Measurements from ENCODE around the gene RSPRY1. TPM values are rescaled to one million over a fixed set of nuclear protein-coding genes. Genes with fewer than 3 reads are reported as not detected.
"Not testable (repeated sequence)": the region's sequence is repeated elsewhere in the genome, so short reads cannot be mapped to it uniquely, and the experiment has no call there.

The RSPRY1 gene
- total RNA-seq, 1 donor from 2014 or later: 36.5 TPM

GRCh38 chr16:57184887-57185445, 1.2 kb upstream of the RSPRY1 start:
- Histone ChIP-seq H3K27me3 (ENCODE audit: control insufficient read depth in 3 of 3, insufficient read depth in 3 of 3, low read length in 3 of 3) (no peaks in the 10 kb centered on the region), H3K4me1 (ENCODE audit: control insufficient read depth in 3 of 3, insufficient read depth in 3 of 3, low read length in 3 of 3) (peaks cover 12 to 36% (median 20%) of the 10 kb centered on the region in 3 donors), H3K9me3 (ENCODE audit: control insufficient read depth in 3 of 3, low read length in 3 of 3) (no peaks in the 10 kb centered on the region), H3K27ac (ENCODE audit: low read depth, low read length) (peak overlapping the region; percentile 94), H3K4me3 (ENCODE audit: low read length in 3 of 3) (peak overlapping the region; percentile 80 to 92 (median 92)), H3K36me3 (ENCODE audit: control insufficient read depth in 3 of 3, insufficient read depth in 3 of 3, low read length in 3 of 3) (no peaks in the 10 kb centered on the region), H3K9ac (ENCODE audit: low read depth in 1 of 3, low read length in 3 of 3) (peak overlapping the region; percentile 87 to 94 (median 92))

- peaks cover 12 to 36% (median 20%) of the 10 kb centered on the region in 3 donors for H3K4me1 ChIP-seq (ENCODE audit: control insufficient read depth in 3 of 3, insufficient read depth in 3 of 3, low read length in 3 of 3)
- no peaks in the 10 kb centered on the region for H3K9me3 ChIP-seq (ENCODE audit: control insufficient read depth in 3 of 3, low read length in 3 of 3)
- peak overlapping the region; percentile 94 for H3K27ac ChIP-seq (ENCODE audit: low read depth, low read length)
- no peaks in the 10 kb centered on the region for H3K27me3 ChIP-seq (ENCODE audit: control insufficient read depth in 3 of 3, insufficient read depth in 3 of 3, low read length in 3 of 3)
- H3K36me3 ChIP-seq (ENCODE audit: control insufficient read depth in 3 of 3, insufficient read depth in 3 of 3, low read length in 3 of 3): no peaks in the 10 kb centered on the region
- peak overlapping the region; percentile 80 to 92 (median 92) for H3K4me3 ChIP-seq (ENCODE audit: low read length in 3 of 3)
- H3K9ac ChIP-seq (ENCODE audit: low read depth in 1 of 3, low read length in 3 of 3): peak overlapping the region; percentile 87 to 94 (median 92)
Measured at GRCh38 chr16:57185446-57185944, 634 bp upstream of the RSPRY1 start.

- Histone ChIP-seq H3K9ac (ENCODE audit: low read depth in 1 of 3, low read length in 3 of 3) (peak overlapping the region; percentile 93 to 97 (median 96)), H3K4me1 (ENCODE audit: control insufficient read depth in 3 of 3, insufficient read depth in 3 of 3, low read length in 3 of 3) (peaks cover 12 to 36% (median 26%) of the 10 kb centered on the region in 3 donors), H3K9me3 (ENCODE audit: control insufficient read depth in 3 of 3, low read length in 3 of 3) (no peaks in the 10 kb centered on the region), H3K27ac (ENCODE audit: low read depth, low read length) (peak overlapping the region; percentile 94), H3K27me3 (ENCODE audit: control insufficient read depth in 3 of 3, insufficient read depth in 3 of 3, low read length in 3 of 3) (no peaks in the 10 kb centered on the region), H3K36me3 (ENCODE audit: control insufficient read depth in 3 of 3, insufficient read depth in 3 of 3, low read length in 3 of 3) (no peaks in the 10 kb centered on the region), H3K4me3 (ENCODE audit: low read length in 3 of 3) (peak overlapping the region; percentile 82 to 93 (median 85))
Measured at GRCh38 chr16:57186872-57187854, 1.0 kb downstream of the RSPRY1 start.

GRCh38 chr16:57187902-57188710, 2.0 kb downstream of the RSPRY1 start:
- not testable (repeated sequence) for H3K36me3 ChIP-seq (ENCODE audit: control insufficient read depth in 3 of 3, insufficient read depth in 3 of 3, low read length in 3 of 3); H3K9me3 ChIP-seq (ENCODE audit: control insufficient read depth in 3 of 3, low read length in 3 of 3); H3K27me3 ChIP-seq (ENCODE audit: control insufficient read depth in 3 of 3, insufficient read depth in 3 of 3, low read length in 3 of 3)
- peak overlapping the region; percentile 93 to 97 (median 96) for H3K9ac ChIP-seq (ENCODE audit: low read depth in 1 of 3, low read length in 3 of 3)
- peak overlapping the region; percentile 82 to 93 (median 85) for H3K4me3 ChIP-seq (ENCODE audit: low read length in 3 of 3)
- peaks cover 12 to 36% (median 26%) of the 10 kb centered on the region in 3 donors for H3K4me1 ChIP-seq (ENCODE audit: control insufficient read depth in 3 of 3, insufficient read depth in 3 of 3, low read length in 3 of 3)
- H3K27ac ChIP-seq (ENCODE audit: low read depth, low read length): peak overlapping the region; percentile 94

- Histone ChIP-seq H3K27ac (ENCODE audit: low read depth, low read length) (no peak overlapping the region), H3K9me3 (ENCODE audit: control insufficient read depth in 3 of 3, low read length in 3 of 3) (no peaks in the 10 kb centered on the region), H3K4me1 (ENCODE audit: control insufficient read depth in 3 of 3, insufficient read depth in 3 of 3, low read length in 3 of 3) (peaks cover 12 to 36% (median 26%) of the 10 kb centered on the region in 3 donors), H3K9ac (ENCODE audit: low read depth in 1 of 3, low read length in 3 of 3) (no peak overlapping the region), H3K27me3 (ENCODE audit: control insufficient read depth in 3 of 3, insufficient read depth in 3 of 3, low read length in 3 of 3) (no peaks in the 10 kb centered on the region), H3K36me3 (ENCODE audit: control insufficient read depth in 3 of 3, insufficient read depth in 3 of 3, low read length in 3 of 3) (no peaks in the 10 kb centered on the region), H3K4me3 (ENCODE audit: low read length in 3 of 3) (no peak overlapping the region)
Measured at GRCh38 chr16:57188711-57189002, 2.5 kb downstream of the RSPRY1 start.

- not testable (repeated sequence) for H3K27me3 ChIP-seq (ENCODE audit: control insufficient read depth in 3 of 3, insufficient read depth in 3 of 3, low read length in 3 of 3); H3K36me3 ChIP-seq (ENCODE audit: control insufficient read depth in 3 of 3, insufficient read depth in 3 of 3, low read length in 3 of 3); H3K9ac ChIP-seq (ENCODE audit: low read depth in 1 of 3, low read length in 3 of 3); H3K9me3 ChIP-seq (ENCODE audit: control insufficient read depth in 3 of 3, low read length in 3 of 3); H3K27ac ChIP-seq (ENCODE audit: low read depth, low read length); H3K4me3 ChIP-seq (ENCODE audit: low read length in 3 of 3)
- H3K4me1 ChIP-seq (ENCODE audit: control insufficient read depth in 3 of 3, insufficient read depth in 3 of 3, low read length in 3 of 3): peaks cover 12 to 33% (median 26%) of the 10 kb centered on the region in 3 donors
Measured at GRCh38 chr16:57189527-57189926, 3.4 kb downstream of the RSPRY1 start.

- Histone ChIP-seq H3K9ac (ENCODE audit: low read depth in 1 of 3, low read length in 3 of 3) (no peak overlapping the region), H3K4me1 (ENCODE audit: control insufficient read depth in 3 of 3, insufficient read depth in 3 of 3, low read length in 3 of 3) (peaks cover 12 to 27% (median 20%) of the 10 kb centered on the region in 3 donors), H3K27me3 (ENCODE audit: control insufficient read depth in 3 of 3, insufficient read depth in 3 of 3, low read length in 3 of 3) (no peaks in the 10 kb centered on the region), H3K4me3 (ENCODE audit: low read length in 3 of 3) (no peak overlapping the region), H3K27ac (ENCODE audit: low read depth, low read length) (no peak overlapping the region), H3K9me3 (ENCODE audit: control insufficient read depth in 3 of 3, low read length in 3 of 3) (no peaks in the 10 kb centered on the region), H3K36me3 (ENCODE audit: control insufficient read depth in 3 of 3, insufficient read depth in 3 of 3, low read length in 3 of 3) (no peaks in the 10 kb centered on the region)
Measured at GRCh38 chr16:57190136-57190535, 4.0 kb downstream of the RSPRY1 start.

- Histone ChIP-seq H3K4me3 (ENCODE audit: low read length in 3 of 3) (no peak overlapping the region), H3K27me3 (ENCODE audit: control insufficient read depth in 3 of 3, insufficient read depth in 3 of 3, low read length in 3 of 3) (no peaks in the 10 kb centered on the region), H3K9me3 (ENCODE audit: control insufficient read depth in 3 of 3, low read length in 3 of 3) (no peaks in the 10 kb centered on the region), H3K4me1 (ENCODE audit: control insufficient read depth in 3 of 3, insufficient read depth in 3 of 3, low read length in 3 of 3) (peaks cover 12 to 22% (median 19%) of the 10 kb centered on the region in 3 donors), H3K27ac (ENCODE audit: low read depth, low read length) (no peak overlapping the region), H3K9ac (ENCODE audit: low read depth in 1 of 3, low read length in 3 of 3) (no peak overlapping the region), H3K36me3 (ENCODE audit: control insufficient read depth in 3 of 3, insufficient read depth in 3 of 3, low read length in 3 of 3) (no peaks in the 10 kb centered on the region)
Measured at GRCh38 chr16:57191056-57191571, 5.0 kb downstream of the RSPRY1 start.

- Histone ChIP-seq H3K27me3 (ENCODE audit: control insufficient read depth in 3 of 3, insufficient read depth in 3 of 3, low read length in 3 of 3) (no peaks in the 10 kb centered on the region), H3K36me3 (ENCODE audit: control insufficient read depth in 3 of 3, insufficient read depth in 3 of 3, low read length in 3 of 3) (no peaks in the 10 kb centered on the region), H3K27ac (ENCODE audit: low read depth, low read length) (no peak overlapping the region), H3K9me3 (ENCODE audit: control insufficient read depth in 3 of 3, low read length in 3 of 3) (no peaks in the 10 kb centered on the region), H3K4me3 (ENCODE audit: low read length in 3 of 3) (no peak overlapping the region), H3K9ac (ENCODE audit: low read depth in 1 of 3, low read length in 3 of 3) (no peak overlapping the region), H3K4me1 (ENCODE audit: control insufficient read depth in 3 of 3, insufficient read depth in 3 of 3, low read length in 3 of 3) (peaks cover 8 to 16% (median 15%) of the 10 kb centered on the region in 3 donors)
Measured at GRCh38 chr16:57192146-57192545, 6.0 kb downstream of the RSPRY1 start.

Data from skeletal muscle tissue (tissue), 4 donors.